ENCODE data around the gene DDB1. TPM values are rescaled to one million over a fixed set of nuclear protein-coding genes. Genes with fewer than 3 reads are reported as not detected.
A peak's percentile ranks its signal among the peaks of the same experiment; 100 is the strongest.

DDB1 gene
- total and polyA plus RNA-seq, 9 of the 15 experiments (the other 6 are each of a cell fraction or from before 2014, with no cell fraction given), result 172 to 361 (median 266) TPM

DNA sequence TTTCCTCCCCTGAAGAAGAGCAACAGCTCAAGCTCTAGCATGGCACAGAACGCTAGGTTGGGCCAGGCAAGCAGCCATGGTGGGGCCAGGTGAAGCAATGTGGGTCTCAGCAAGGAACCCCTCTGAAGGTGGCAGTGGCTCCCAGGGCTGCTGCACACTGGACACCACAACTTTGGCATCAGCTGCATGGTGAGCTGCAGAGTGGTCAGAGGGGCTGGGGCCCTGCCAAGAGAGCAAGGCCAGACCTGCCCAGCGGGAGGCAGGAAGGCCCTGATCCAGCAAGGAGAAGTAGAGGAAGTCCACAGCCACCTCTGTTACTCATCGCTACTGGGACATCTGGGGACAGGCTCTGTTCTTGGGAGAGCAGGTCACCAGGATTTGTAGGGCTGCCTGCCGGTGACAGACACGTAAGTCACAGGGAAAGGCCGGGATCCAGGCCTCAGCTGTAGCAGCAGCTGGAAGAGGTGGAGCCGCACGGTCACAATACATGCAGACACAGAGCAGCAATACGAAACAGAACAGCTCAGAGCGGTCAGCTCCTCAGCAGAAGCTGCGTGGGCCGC is 16.4 kb upstream of the DDB1 start:
- H3K4me2 ChIP-seq (ENCODE audit: insufficient read depth, low read length), result no peak overlapping the region
- WGBS (ENCODE audit: insufficient coverage, low coverage, missing lambda C conversion rate), result 77% methylated on average over 12 of the region's 12 CpGs
- peak; percentile 4; the same call in 1 of the 2 replicates for TF ChIP-seq POLR2G (IDR thresholded peaks at IDR 0.05; ENCODE audit: low read depth, low read length)
- TF ChIP-seq, protein P1, sequence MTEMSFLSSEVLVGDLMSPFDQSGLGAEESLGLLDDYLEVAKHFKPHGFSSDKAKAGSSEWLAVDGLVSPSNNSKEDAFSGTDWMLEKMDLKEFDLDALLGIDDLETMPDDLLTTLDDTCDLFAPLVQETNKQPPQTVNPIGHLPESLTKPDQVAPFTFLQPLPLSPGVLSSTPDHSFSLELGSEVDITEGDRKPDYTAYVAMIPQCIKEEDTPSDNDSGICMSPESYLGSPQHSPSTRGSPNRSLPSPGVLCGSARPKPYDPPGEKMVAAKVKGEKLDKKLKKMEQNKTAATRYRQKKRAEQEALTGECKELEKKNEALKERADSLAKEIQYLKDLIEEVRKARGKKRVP (CRISPR knock-in tag; IDR thresholded peaks at IDR 0.05), result no peak
- FAIRE-seq, result no peak
- no peaks in the 10 kb centered on the region for H3K9me3 ChIP-seq (replicated peaks; ENCODE audit: control insufficient read depth, insufficient read depth, low read depth, low read length)
- peaks cover 27 to 46% of the 10 kb centered on the region in 2 experiments for H3K4me1 ChIP-seq (replicated peaks in 1 of 2; ENCODE audit: control insufficient read depth in 2 of 2, insufficient read depth in 2 of 2, low read length in 2 of 2)
- no peaks in the 10 kb centered on the region for H4K20me1 ChIP-seq (replicated peaks; ENCODE audit: control insufficient read depth, insufficient read depth, low read length)
- intact Hi-C loops (cut with micrococcal nuclease) (no loop called here), in situ Hi-C loops (cut with MboI) (no loop called here)
- DNase-seq (ENCODE audit: extremely low read depth in 1 of 4, low spot score in 3 of 4), result no peak
- H3K4me3 ChIP-seq, result no peak overlapping the region
- peak overlapping the region in 1 of 2 experiments; percentile 2; a peak in 2 of 4 replicates for H3K9ac ChIP-seq (ENCODE audit: insufficient read depth in 1 of 2, low read depth in 2 of 2, low read length in 2 of 2)
- ATAC-seq, result no peak
- no TSS peak for BruUV-seq (replicated peaks)
- H3K27ac ChIP-seq (ENCODE audit: extremely low read depth, low read depth, low read length), result no peak overlapping the region; the same call in 2 of the 3 replicates
- no peaks in the 10 kb centered on the region for H3K79me2 ChIP-seq (ENCODE audit: control insufficient read depth, insufficient read depth, low read length)
- H3K27me3 ChIP-seq (ENCODE audit: control insufficient read depth in 2 of 2, insufficient read depth in 2 of 2, low read length in 2 of 2), result no peaks in the 10 kb centered on the region
- CTCF ChIA-PET (ENCODE audit: low intra/inter-chr PET ratio), result interaction anchor here (0.6 kb wide), 1 partner anchor 114 kb away, joined by 5 read pairs; no protein-coding TSS in a partner anchor
- H3K36me3 ChIP-seq (ENCODE audit: control insufficient read depth, insufficient read depth, low read length), result peaks cover 82% of the 10 kb centered on the region; the same call in 2 of the 3 replicates
- H2AFZ ChIP-seq (ENCODE audit: low read depth, low read length), result no peak overlapping the region
- peaks cover 3% of the 10 kb centered on the region for H3K9me1 ChIP-seq (ENCODE audit: control insufficient read depth, insufficient read depth, low read length)
- POLR2A ChIA-PET, result interaction anchor here (0.6 to 3.9 kb wide), 10 partner anchors 8 to 567 kb away, joined by 3 to 36 read pairs (median 4); partner anchors contain the start of genes CYB561A3, DDB1, TKFC and TMEM138
